RWPE1 (cell line): ENCODE measurements around the gene RALGDS.
A peak's percentile ranks its signal among the peaks of the same experiment; 100 is the strongest.

Experiments
- CTCF ChIA-PET: fragments of 350-600 bp; sonication (Branson Sonifier 250); formaldehyde crosslinking; extraction: SDS; loops from one replicate; lab custom pipeline; 2021; lab: Yijun Ruan, JAX
- POLR2A ChIA-PET: fragments of 400-600 bp; formaldehyde crosslinking; extraction: SDS; loops from one replicate; lab custom pipeline; 2020; ENCODE audit warnings: antibody characterized with exemption; ENCODE audit not compliant: low non-redundant PET; lab: Yijun Ruan, JAX
- DNase-seq: peaks from one replicate; pipeline ENCODE4 v3.0.0; 2012; ENCODE audit warnings: low spot score
- H3K27ac ChIP-seq: fragments of 450-650 bp; 2 replicates; pipeline ENCODE4 v1.5.1; 2017
- TF ChIP-seq, protein P1 (sequence below): fragments of 450-650 bp; conservative IDR thresholded peaks from 2 replicates; pipeline ENCODE4 v1.5.1; 2017; ENCODE audit warnings: low read depth, mild to moderate bottlenecking

Gene RALGDS

DNA sequence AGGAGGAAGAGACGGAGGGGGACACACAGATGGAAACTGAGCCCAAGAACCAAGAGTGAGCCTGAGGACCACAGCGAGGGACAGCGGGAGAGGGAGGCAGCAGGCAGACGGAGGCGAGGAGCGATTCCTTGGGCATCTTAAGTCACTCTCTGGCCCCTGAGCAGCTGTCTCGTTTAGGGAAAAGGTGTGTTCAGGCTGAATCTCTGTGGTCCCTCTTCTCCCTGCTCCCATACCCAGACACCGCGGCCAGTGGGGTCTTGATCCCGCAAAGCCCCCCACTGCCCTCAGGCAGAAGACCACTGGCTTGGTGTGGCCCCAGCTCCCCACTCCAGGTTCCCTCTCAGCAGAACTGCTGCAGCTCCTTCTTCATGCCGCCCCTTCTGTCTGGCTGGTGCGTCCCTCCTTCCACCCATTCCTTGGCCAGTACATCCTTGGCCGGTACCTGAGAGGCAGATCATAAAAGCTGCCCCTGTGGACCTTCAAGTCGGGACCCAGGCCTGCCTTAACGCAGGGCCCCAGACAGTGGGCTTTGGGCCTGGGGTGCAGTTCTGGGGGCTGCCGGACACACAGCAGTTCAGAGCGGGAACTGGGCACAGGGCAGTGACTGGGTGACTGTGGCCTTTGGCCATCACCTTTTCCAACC, 5.8 kb upstream of the RALGDS start:
- TF ChIP-seq, protein P1, sequence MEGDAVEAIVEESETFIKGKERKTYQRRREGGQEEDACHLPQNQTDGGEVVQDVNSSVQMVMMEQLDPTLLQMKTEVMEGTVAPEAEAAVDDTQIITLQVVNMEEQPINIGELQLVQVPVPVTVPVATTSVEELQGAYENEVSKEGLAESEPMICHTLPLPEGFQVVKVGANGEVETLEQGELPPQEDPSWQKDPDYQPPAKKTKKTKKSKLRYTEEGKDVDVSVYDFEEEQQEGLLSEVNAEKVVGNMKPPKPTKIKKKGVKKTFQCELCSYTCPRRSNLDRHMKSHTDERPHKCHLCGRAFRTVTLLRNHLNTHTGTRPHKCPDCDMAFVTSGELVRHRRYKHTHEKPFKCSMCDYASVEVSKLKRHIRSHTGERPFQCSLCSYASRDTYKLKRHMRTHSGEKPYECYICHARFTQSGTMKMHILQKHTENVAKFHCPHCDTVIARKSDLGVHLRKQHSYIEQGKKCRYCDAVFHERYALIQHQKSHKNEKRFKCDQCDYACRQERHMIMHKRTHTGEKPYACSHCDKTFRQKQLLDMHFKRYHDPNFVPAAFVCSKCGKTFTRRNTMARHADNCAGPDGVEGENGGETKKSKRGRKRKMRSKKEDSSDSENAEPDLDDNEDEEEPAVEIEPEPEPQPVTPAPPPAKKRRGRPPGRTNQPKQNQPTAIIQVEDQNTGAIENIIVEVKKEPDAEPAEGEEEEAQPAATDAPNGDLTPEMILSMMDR, result no peak
- ChIA-PET CTCF (interaction anchor here (1.0 to 6.0 kb wide), 3 partner anchors 10 to 21 kb away, joined by 3 to 47 read pairs (median 10); no protein-coding TSS in a partner anchor), POLR2A (no interaction called here)

DNA sequence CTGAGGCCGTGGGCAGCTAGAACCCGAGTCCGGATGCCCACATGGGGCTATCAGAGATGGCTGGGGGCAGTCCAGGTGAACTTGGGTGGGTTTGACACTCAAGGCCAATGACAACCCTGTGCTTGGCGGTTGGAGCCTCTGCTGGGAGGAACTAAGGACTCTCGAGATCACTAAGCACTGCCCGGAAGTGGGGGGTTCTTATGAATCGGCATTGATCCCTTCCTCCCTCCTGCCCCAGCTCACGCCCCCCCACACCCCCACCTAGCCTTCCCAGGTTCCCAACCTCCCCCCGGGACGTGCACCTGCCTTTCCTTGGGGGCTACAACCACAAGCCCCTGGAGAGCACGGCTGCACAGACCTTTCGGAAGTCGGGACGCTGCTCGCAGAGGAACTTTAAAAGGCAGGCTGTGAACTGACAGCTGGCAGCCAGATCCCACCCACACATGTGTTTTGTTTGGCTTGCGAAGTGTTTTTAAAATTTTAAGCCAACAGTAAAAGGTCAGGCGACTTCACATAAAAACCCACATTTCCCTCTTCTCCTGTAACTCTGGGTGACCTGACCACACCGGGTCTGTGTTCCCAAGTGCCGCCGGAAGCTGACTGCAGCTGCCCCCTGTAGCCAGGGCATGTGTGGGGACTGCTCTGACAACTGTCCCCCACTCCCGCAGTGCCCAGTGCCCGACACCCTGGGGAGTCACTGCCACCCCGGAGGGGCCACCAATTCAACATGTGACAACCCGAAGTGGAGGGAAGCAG, 5.1 kb upstream of the RALGDS start:
- ChIA-PET CTCF (interaction anchor here (0.6 to 6.0 kb wide), 2 partner anchors 18 to 84 kb away, joined by 3 to 47 read pairs; no protein-coding TSS in a partner anchor), POLR2A (no interaction called here)
- no peak for DNase-seq
- TF ChIP-seq, protein P1, result no peak
- peak overlapping the region; percentile 44 for H3K27ac ChIP-seq

More for the DNA sequence above, 5.8 kb upstream of the RALGDS start:
- no peak for DNase-seq
- H3K27ac ChIP-seq, result peak overlapping the region; percentile 44

DNA sequence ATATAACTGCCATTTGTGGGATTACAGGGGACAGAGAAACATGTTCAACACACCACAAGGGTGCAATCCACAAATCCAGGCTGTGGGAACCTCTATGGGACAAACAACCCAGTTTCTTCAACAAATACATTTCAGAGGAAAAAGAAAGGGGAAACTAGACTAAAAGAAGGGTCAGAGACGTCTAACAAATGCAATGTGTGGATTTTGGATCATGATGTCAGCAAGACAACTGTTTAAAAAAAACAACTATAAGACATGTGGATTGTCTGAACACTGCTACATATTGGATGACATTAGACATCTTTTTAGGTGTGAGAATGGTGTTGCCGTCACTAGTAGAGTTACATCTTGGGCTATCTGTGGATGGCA, 3.9 kb upstream of the RALGDS start:
- no peak for DNase-seq
- CTCF ChIA-PET, result interaction anchor here (6.0 kb wide), 1 partner anchor 20 kb away, joined by 47 read pairs; no protein-coding TSS in a partner anchor
- TF ChIP-seq, protein P1, result no peak
- peak overlapping the region; percentile 10; the same call in 1 of the 2 replicates for H3K27ac ChIP-seq
- POLR2A ChIA-PET, result no interaction called here

DNA sequence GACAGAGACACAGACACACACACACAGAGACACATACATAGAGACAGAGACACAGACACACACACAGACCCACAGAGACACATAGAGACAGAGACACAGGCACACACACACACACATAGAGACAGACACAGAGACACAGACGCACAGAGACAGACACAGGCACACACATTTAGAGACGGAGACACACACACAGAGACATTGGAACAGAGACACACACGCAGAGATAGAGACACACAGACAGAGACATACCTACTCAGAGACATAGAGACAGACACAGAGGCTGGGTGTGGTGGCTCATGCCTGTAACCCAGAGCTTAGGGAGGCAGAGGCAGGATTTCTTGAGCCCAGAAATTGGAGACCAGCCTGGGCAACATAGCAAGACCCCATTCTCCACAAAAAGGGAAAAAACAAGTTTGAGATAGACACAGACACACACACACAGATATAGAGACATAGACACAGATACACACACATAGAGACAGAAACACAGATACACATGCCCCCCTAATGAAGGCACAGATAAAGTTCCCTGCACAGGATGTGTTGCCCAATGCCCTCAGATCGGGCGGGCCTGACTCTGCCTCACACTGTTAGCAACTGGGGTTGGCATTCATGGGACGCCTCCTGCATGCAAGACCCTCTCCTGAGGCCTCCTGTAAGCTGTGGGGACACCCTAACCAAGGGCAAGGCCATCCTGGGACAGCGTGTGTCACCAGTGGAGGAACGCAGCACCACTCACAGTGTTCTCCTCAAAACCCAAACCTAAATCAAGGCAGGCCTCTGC, 3.3 kb upstream of the RALGDS start:
- peak overlapping the region; percentile 10; the same call in 1 of the 2 replicates for H3K27ac ChIP-seq
- TF ChIP-seq, protein P1, result no peak
- ChIA-PET POLR2A (no interaction called here), CTCF (interaction anchor here (6.0 kb wide), 1 partner anchor 20 kb away, joined by 47 read pairs; no protein-coding TSS in a partner anchor)
- no peak for DNase-seq

DNA sequence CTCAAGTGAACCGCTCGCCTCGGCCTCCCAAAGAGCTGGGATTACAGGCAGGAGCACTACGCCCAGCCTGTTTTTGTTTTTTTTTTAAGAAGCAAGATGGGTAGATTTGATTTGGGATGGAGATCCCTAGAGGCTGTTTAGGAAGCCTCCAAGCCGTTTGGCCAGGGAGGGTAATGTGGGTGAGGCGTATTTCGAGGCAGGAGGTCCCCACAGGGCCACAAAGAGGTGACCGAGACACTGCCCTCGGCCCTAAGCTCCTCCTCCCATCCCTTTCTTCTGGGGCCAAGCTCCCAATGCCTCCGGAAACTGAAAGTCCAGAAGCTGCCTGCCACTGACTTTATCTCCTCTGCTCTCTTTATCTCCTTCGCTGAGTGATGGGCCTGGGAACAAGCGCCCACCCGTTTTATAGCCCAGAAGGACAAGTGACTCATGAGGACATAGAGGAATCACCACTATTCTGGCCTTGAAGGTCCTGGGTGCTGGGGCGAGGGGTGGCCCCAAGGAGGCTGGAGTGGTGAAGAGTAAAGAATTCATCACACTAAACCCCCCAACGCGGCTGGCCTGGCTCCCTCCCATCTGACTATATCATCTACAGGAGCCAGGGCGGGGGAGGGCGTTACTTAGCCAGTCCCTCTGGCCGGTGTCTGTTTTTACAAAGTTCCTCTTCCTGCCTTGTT, 2.0 kb upstream of the RALGDS start:
- CTCF ChIA-PET, result interaction anchor here (0.6 to 1.4 kb wide), 4 partner anchors 10 to 24 kb away, joined by 4 to 8 read pairs (median 7); no protein-coding TSS in a partner anchor
- DNase-seq, result no peak
- POLR2A ChIA-PET, result interaction anchor here (0.7 kb wide), 1 partner anchor 26 kb away, joined by 3 read pairs; no protein-coding TSS in a partner anchor
- peak overlapping the region; percentile 93 for H3K27ac ChIP-seq
- TF ChIP-seq, protein P1, result no peak
